Bronchial epithelial cell (primary cell): Measurements from ENCODE around the gene GFER. TPM values are rescaled to one million over a fixed set of nuclear protein-coding genes. Genes with fewer than 3 reads are reported as not detected.
"Not testable (repeated sequence)": the region's sequence is repeated elsewhere in the genome, so short reads cannot be mapped to it uniquely, and the experiment has no call there.

Source experiments
- DNase-seq: peaks from one replicate; pipeline ENCODE4 v3.0.0-alpha.2; 2010; ENCODE audit warnings: low read depth
- FAIRE-seq: peaks from 2 replicates; lab custom pipeline; 2011; peaks lifted over from hg19 to GRCh38; lab: Jason Lieb, UNC
- H3K27me3 ChIP-seq: 2 replicates; pipeline ENCODE4 v1.5.1; 2011; ENCODE audit warnings: low read length; ENCODE audit not compliant: control insufficient read depth, insufficient read depth
- H3K36me3 ChIP-seq: 2 replicates; pipeline ENCODE4 v1.5.1; 2011; ENCODE audit warnings: low read length; ENCODE audit not compliant: control insufficient read depth, insufficient read depth
- H3K4me3 ChIP-seq: 2 replicates; pipeline ENCODE4 v1.5.1; 2011; ENCODE audit warnings: mild to moderate bottlenecking, low read depth, low read length, control low read depth
- CTCF ChIP-seq: IDR thresholded peaks from 2 replicates; pipeline ENCODE4 v1.5.1; 2011; ENCODE audit warnings: mild to moderate bottlenecking, moderate library complexity, low read length, control low read depth, inconsistent platforms; ENCODE audit not compliant: insufficient read depth, severe bottlenecking
- total RNA-seq: library from RNA; depleted of rRNA; stranded (reverse); fragments of >200 nt; gene quantifications from 2 replicates; pipeline ENCODE4 v1.2.1, GENCODE V29; 2014

Gene GFER
- total RNA-seq, 1 donor from 2014 or later: 16.1 TPM

- Histone ChIP-seq H3K4me3 (no peak overlapping the region), H3K36me3 (no peaks in the 10 kb centered on the region), H3K27me3 (no peaks in the 10 kb centered on the region)
- no peak for TF ChIP-seq CTCF
- DNase-seq (no peak), FAIRE-seq (no peak)
Observed at GRCh38 chr16:2031081-2031577, 47.1 kb downstream of the GFER start.

GRCh38 chr16:2032285-2033056, 48.5 kb downstream of the GFER start:
- H3K36me3 ChIP-seq: peaks cover 2% of the 10 kb centered on the region
- TF ChIP-seq CTCF: no peak
- no peak overlapping the region for H3K4me3 ChIP-seq
- H3K27me3 ChIP-seq: no peaks in the 10 kb centered on the region
- FAIRE-seq: no peak
- no peak for DNase-seq

- Histone ChIP-seq H3K4me3 (no peak overlapping the region), H3K36me3 (peaks cover 2% of the 10 kb centered on the region), H3K27me3 (no peaks in the 10 kb centered on the region)
- FAIRE-seq (no peak), DNase-seq (no peak)
- no peak for TF ChIP-seq CTCF
Observed at GRCh38 chr16:2033057-2033908, 49.3 kb downstream of the GFER start.

- not testable (repeated sequence) for H3K4me3 ChIP-seq, DNase-seq, H3K36me3 ChIP-seq, H3K27me3 ChIP-seq, FAIRE-seq
Observed at GRCh38 chr16:2033909-2034695, 50.1 kb downstream of the GFER start.

GRCh38 chr16:2034696-2035430, 50.9 kb downstream of the GFER start:
- DNase-seq (no peak), FAIRE-seq (no peak)
- Histone ChIP-seq H3K36me3 (peaks cover 2% of the 10 kb centered on the region), H3K27me3 (no peaks in the 10 kb centered on the region), H3K4me3 (no peak overlapping the region)
- TF ChIP-seq CTCF: no peak
